C4-2B (cell line): ENCODE results near the gene CHN2.

ENCODE experiments used
- ZFX ChIP-seq: fragments of 450-650 bp; IDR thresholded peaks from 2 replicates; pipeline ENCODE4 v1.6.1; 2017
- TF ChIP-seq, protein P1 (sequence below): fragments of 450-650 bp; conservative IDR thresholded peaks from 2 replicates; pipeline ENCODE4 v1.5.1; 2017; ENCODE audit warnings: mild to moderate bottlenecking

DNA sequence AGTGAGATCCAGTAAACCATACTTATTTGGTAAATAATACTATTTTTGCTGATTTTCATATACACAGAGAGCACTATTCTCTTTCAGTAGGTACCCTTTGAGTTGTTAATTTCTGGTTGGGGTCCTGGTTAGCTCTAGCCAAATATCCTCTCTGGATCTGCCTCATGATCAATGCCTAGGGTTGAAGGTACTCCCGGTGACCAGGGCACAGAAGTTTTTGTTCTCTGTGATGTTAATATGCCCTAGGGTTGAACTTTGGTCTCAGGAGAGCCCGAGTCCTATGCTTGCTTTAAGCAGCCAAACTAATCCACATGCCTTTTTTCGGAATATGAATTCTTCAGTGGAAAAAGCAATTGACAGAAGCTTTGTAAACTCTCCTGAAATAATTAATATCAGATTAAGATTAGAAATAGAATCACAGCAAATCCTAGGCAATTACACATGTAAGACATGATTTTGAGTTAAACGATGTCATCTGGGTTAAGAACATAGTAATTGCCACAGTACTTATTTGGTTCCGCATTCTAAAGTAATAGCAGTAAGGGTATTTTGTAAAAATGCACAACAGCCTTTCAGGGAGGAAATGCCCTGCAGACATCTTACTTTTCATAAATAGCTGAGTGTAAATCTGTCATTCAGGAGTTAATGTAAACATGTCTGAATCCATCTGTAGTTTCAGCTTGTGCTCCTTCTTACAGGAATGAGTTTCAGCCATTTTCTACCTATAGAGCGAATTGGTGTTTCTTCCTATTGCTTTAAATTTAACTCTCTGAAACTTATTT lies 10.1 kb downstream of the CHN2 start:
- TF ChIP-seq ZFX, result no peak
- TF ChIP-seq, protein P1, sequence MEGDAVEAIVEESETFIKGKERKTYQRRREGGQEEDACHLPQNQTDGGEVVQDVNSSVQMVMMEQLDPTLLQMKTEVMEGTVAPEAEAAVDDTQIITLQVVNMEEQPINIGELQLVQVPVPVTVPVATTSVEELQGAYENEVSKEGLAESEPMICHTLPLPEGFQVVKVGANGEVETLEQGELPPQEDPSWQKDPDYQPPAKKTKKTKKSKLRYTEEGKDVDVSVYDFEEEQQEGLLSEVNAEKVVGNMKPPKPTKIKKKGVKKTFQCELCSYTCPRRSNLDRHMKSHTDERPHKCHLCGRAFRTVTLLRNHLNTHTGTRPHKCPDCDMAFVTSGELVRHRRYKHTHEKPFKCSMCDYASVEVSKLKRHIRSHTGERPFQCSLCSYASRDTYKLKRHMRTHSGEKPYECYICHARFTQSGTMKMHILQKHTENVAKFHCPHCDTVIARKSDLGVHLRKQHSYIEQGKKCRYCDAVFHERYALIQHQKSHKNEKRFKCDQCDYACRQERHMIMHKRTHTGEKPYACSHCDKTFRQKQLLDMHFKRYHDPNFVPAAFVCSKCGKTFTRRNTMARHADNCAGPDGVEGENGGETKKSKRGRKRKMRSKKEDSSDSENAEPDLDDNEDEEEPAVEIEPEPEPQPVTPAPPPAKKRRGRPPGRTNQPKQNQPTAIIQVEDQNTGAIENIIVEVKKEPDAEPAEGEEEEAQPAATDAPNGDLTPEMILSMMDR, result no peak
